ENCODE results near the gene DYNC2I2. TPM values are rescaled to one million over a fixed set of nuclear protein-coding genes. Genes with fewer than 3 reads are reported as not detected.
A peak's percentile ranks its signal among the peaks of the same experiment; 100 is the strongest.

The DYNC2I2 gene
- total RNA-seq, 4 donors from 2014 or later, result 71.9 to 103 (median 95.8) TPM

DNA sequence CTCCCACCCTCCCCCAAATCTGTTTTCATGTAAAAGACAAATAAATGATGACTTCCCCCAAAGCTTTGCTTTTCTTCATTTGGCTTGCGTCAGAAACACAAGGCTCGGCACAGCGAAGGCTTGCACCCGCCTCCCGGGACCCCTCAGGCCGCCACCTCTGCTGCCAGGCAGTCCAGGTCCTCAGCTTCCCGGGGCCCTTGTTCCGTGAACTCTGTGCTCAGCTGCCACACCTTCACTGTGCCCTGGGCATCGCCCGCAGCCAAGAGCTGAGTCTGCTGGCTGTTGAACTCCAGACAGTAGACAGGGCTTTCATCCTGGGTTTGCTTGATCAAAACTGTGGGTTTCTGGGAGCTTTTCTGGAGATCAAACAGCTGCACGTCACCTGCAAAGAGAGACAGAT lies 23.0 kb downstream of the DYNC2I2 start:
- H3K27ac ChIP-seq, result peak overlapping the region in 2 of 4 donors; percentile 97 to 98
- TF ChIP-seq POLR2A (IDR thresholded peaks at IDR 0.05) (no peak), CTCF (IDR thresholded peaks at IDR 0.05) (no peak)
- H3K4me1 ChIP-seq, result peaks cover 0 to 38% (median 0%) of the 10 kb centered on the region in 4 donors
- peak in 2 of 3 donors; percentile 65 to 74 for DNase-seq
- H3K27me3 ChIP-seq, result no peaks in the 10 kb centered on the region
- peak overlapping the region in 1 of 4 donors; percentile 40 for H3K4me3 ChIP-seq
- no peaks in the 10 kb centered on the region for H3K9me3 ChIP-seq
- H3K36me3 ChIP-seq, result peaks cover 0 to 57% (median 0%) of the 10 kb centered on the region in 3 donors

DNA sequence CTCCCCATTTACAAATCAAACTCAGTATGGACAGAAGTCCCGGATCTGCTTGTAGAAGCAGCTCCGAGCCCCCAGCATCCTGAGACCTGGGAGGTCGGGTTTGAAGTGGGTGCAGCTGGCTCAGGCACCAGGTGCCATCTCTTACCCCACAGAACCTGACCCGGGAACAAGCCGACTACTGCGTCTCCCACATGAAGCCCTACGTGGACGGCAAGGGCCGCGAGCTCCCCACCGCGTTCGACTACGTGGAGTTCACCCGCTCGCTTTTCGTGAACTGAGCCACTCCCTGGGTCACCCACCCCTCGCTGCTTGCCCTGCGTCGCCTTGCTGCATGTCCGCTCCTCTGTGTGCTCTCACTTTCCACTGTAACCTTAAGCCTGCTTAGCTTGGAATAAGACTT lies 23.6 kb downstream of the DYNC2I2 start:
- Histone ChIP-seq H3K27ac (peak overlapping the region in 2 of 4 donors; percentile 97 to 98), H3K27me3 (no peaks in the 10 kb centered on the region), H3K36me3 (peaks cover 0 to 63% (median 0%) of the 10 kb centered on the region in 3 donors), H3K4me3 (no peak overlapping the region), H3K4me1 (peaks cover 0 to 38% (median 0%) of the 10 kb centered on the region in 4 donors), H3K9me3 (no peaks in the 10 kb centered on the region)
- TF ChIP-seq POLR2A (IDR thresholded peaks at IDR 0.05) (no peak), CTCF (IDR thresholded peaks at IDR 0.05) (no peak)
- DNase-seq, result peak in 1 of 3 donors; percentile 37

GRCh38 chr9:128632486-128632885 lies 24.2 kb downstream of the DYNC2I2 start:
- Histone ChIP-seq H3K27me3 (no peaks in the 10 kb centered on the region), H3K36me3 (peaks cover 0 to 68% (median 0%) of the 10 kb centered on the region in 3 donors), H3K27ac (no peak overlapping the region), H3K4me1 (peaks cover 0 to 38% (median 0%) of the 10 kb centered on the region in 4 donors), H3K9me3 (no peaks in the 10 kb centered on the region), H3K4me3 (no peak overlapping the region)
- peak in 1 of 3 donors; percentile 40 for DNase-seq
- TF ChIP-seq CTCF (IDR thresholded peaks at IDR 0.05) (no peak), POLR2A (IDR thresholded peaks at IDR 0.05) (no peak)

DNA sequence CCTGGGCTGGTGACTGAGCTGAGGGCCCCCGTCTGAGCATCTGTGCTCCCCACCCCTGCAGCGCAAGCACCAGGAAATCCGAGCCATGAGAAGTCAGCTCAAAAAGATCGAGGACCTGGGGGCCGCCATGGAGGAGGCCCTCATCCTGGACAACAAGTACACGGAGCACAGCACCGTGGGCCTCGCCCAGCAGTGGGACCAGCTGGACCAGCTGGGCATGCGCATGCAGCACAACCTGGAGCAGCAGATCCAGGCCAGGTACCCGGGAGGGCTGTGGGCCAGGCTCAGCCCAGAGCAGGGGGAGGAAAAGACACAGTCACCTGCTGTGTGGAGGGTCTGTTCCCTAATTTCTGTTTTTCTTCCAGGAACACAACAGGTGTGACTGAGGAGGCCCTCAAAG lies 24.6 kb downstream of the DYNC2I2 start:
- no peak overlapping the region for H3K27ac ChIP-seq
- H3K4me3 ChIP-seq, result no peak overlapping the region
- H3K4me1 ChIP-seq, result peaks cover 0 to 38% (median 0%) of the 10 kb centered on the region in 4 donors
- H3K27me3 ChIP-seq, result no peaks in the 10 kb centered on the region
- TF ChIP-seq POLR2A (IDR thresholded peaks at IDR 0.05) (no peak), CTCF (IDR thresholded peaks at IDR 0.05) (no peak)
- peaks cover 0 to 73% (median 0%) of the 10 kb centered on the region in 3 donors for H3K36me3 ChIP-seq
- no peaks in the 10 kb centered on the region for H3K9me3 ChIP-seq
- no peak for DNase-seq

DNA sequence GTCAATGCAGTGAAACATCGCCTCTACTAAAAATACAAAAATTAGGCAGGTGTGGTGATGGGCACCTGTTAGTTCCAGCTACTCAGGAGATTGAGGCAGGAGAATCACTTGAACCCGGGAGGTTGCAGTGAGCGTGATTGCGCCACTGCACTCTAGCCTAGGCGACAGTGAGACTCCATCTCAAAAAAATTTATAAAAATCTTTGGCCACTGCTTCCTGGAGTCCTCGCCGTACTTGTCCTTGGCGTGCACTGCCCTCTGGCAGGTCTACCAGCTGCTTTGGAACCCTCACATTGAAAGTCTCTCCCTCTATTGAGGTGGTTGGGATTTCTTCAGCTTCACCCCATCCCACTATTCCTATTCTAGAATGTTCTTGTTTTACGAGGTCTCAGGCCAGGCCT lies 25.0 kb downstream of the DYNC2I2 start:
- DNase-seq, result peak in 1 of 3 donors; percentile 20
- no peak for TF ChIP-seq POLR2A (IDR thresholded peaks at IDR 0.05)
- TF ChIP-seq CTCF (IDR thresholded peaks at IDR 0.05), result no peak
- Histone ChIP-seq H3K27ac (no peak overlapping the region), H3K36me3 (peaks cover 0 to 77% (median 0%) of the 10 kb centered on the region in 3 donors), H3K9me3 (no peaks in the 10 kb centered on the region), H3K4me1 (peaks cover 0 to 37% (median 0%) of the 10 kb centered on the region in 4 donors), H3K4me3 (no peak overlapping the region), H3K27me3 (no peaks in the 10 kb centered on the region)
